K562 (cell line): ENCODE data around the gene CD52. TPM values are rescaled to one million over a fixed set of nuclear protein-coding genes. Genes with fewer than 3 reads are reported as not detected.
A peak's percentile ranks its signal among the peaks of the same experiment; 100 is the strongest.

Experiments used
- ARID1B ChIP-seq: fragments of 450-650 bp; IDR thresholded peaks from 2 replicates; pipeline ENCODE4 v1.6.1; 2016; ENCODE audit warnings: antibody characterized with exemption, mild to moderate bottlenecking, inconsistent platforms
- ARNT ChIP-seq, 2 experiments: fragments of 450-650 bp; IDR thresholded peaks; 2 replicates each; pipeline ENCODE4 v1.6.1; 2016; ENCODE audit warnings: mild to moderate bottlenecking in 1 of 2
- BDP1 ChIP-seq: IDR thresholded peaks from 3 replicates; pipeline ENCODE4 v1.6.1; 2011; ENCODE audit not compliant: insufficient read length, insufficient read depth
- CBFA2T3 ChIP-seq: fragments of 450-650 bp; IDR thresholded peaks from 2 replicates; pipeline ENCODE4 v1.6.1; 2017
- ILK ChIP-seq: fragments of 450-650 bp; IDR thresholded peaks from 2 replicates; pipeline ENCODE4 v1.6.1; 2016; ENCODE audit warnings: missing genetic modification characterization, low read depth, mild to moderate bottlenecking, missing compliant biosample characterization, moderate library complexity, borderline replicate concordance
- MCM5 ChIP-seq: fragments of 450-650 bp; IDR thresholded peaks from 2 replicates; pipeline ENCODE4 v1.6.1; 2016; ENCODE audit warnings: low read depth
- PCBP1 ChIP-seq: fragments of 200-400 bp; formaldehyde crosslinking; IDR thresholded peaks from 2 replicates; pipeline ENCODE4 v1.6.1; 2018; ENCODE audit warnings: mild to moderate bottlenecking, low read depth, low read length; ENCODE audit not compliant: poor library complexity, severe bottlenecking
- PHF21A ChIP-seq: fragments of 450-650 bp; IDR thresholded peaks from 2 replicates; pipeline ENCODE4 v1.6.1; 2017; ENCODE audit warnings: low read depth, borderline replicate concordance
- SMAD1 ChIP-seq: fragments of 150-350 bp; IDR thresholded peaks from 2 replicates; pipeline ENCODE4 v1.6.1; 2014; ENCODE audit warnings: low read length, low read depth; ENCODE audit not compliant: partially characterized antibody
- STAG1 ChIP-seq: sonication (generic); formaldehyde crosslinking; IDR thresholded peaks from 2 replicates; pipeline ENCODE4 v1.5.0; 2020; ENCODE audit warnings: missing genetic modification reagents, borderline replicate concordance
- ZBTB17 ChIP-seq: fragments of 450-650 bp; formaldehyde crosslinking; IDR thresholded peaks from 2 replicates; pipeline ENCODE4 v1.4.0; 2020; ENCODE audit warnings: mild to moderate bottlenecking
- ZNF140 ChIP-seq: fragments of 250-450 bp; sonication (Bioruptor Pico); IDR thresholded peaks from 2 replicates; pipeline ENCODE4 v1.8.0; 2021; ENCODE audit warnings: moderate library complexity, mild to moderate bottlenecking, inconsistent platforms
- ZNF184 ChIP-seq: sonication (generic); formaldehyde crosslinking; IDR thresholded peaks from 2 replicates; pipeline ENCODE4 v1.5.0; 2020; ENCODE audit warnings: missing genetic modification reagents
- ZNF224 ChIP-seq: sonication (generic); formaldehyde crosslinking; IDR thresholded peaks from 2 replicates; pipeline ENCODE4 v1.8.0; 2022; ENCODE audit warnings: mild to moderate bottlenecking, missing genetic modification reagents
- polyA plus RNA-seq, 8 experiments: library from polyadenylated mRNA; depleted of rRNA in 4 of 8; stranded (reverse) in 5 of 8; unstranded in 3 of 8; fragments of >200 nt; fragmentation: Nextera tagmentation in 2 of 8; fragmentation: Illumina TruSeq in 1 of 8; extraction: Ambion mirVana in 2 of 8; extraction: Trizol in 1 of 8; gene quantifications; 2 replicates each; pipeline versions ENCODE4 v1.2.1 to v1.2.3, GENCODE V29; 2011 to 2014; ENCODE audit warnings: inconsistent platforms in 1 of 8, missing spikeins in 1 of 8
- total RNA-seq, 7 experiments: library from RNA; depleted of rRNA in 6 of 7; stranded (reverse); fragments of >200 nt in 6 of 7; fragmentation: Illumina TruSeq in 2 of 7; extraction: Trizol in 2 of 7; gene quantifications; 2 replicates each; pipeline versions ENCODE4 v1.2.1 to v1.2.3, GENCODE V29; 2011 to 2021; ENCODE audit warnings: low replicate concordance in 1 of 7
- TF ChIP-seq, protein P1 (sequence below): fragments of 250-450 bp; sonication (Bioruptor Pico); IDR thresholded peaks from 2 replicates; pipeline ENCODE4 v1.4.0; 2020; ENCODE audit warnings: mild to moderate bottlenecking, moderate library complexity, borderline replicate concordance
- TF ChIP-seq, protein P2 (sequence below): sonication (generic); formaldehyde crosslinking; IDR thresholded peaks from 2 replicates; pipeline ENCODE4 v1.8.1; 2023; ENCODE audit warnings: mild to moderate bottlenecking, missing genetic modification reagents
- TF ChIP-seq, protein P3 (sequence below), 2 experiments: fragments of 200-800 bp in 1 of 2; sonication (Bioruptor generic) in 1 of 2; sonication (generic) in 1 of 2; formaldehyde crosslinking in 1 of 2; IDR thresholded peaks in 1 of 2; conservative IDR thresholded peaks in 1 of 2; 2 replicates each; pipeline versions ENCODE4 v1.5.0 to v1.6.1; 2016 to 2020; ENCODE audit warnings: missing compliant biosample characterization in 1 of 2, missing genetic modification characterization in 1 of 2, missing genetic modification reagents in 1 of 2
- TF ChIP-seq, protein P4 (sequence below): fragments of 450-650 bp; formaldehyde crosslinking; IDR thresholded peaks from 2 replicates; pipeline ENCODE4 v1.4.0; 2020; ENCODE audit warnings: mild to moderate bottlenecking, moderate library complexity

The CD52 gene
- total and polyA plus RNA-seq, 9 of the 15 experiments (the other 6 are each of a cell fraction or from before 2014, with no cell fraction given), result 34.9 to 488 (median 173) TPM

GRCh38 chr1:26284597-26285347, 33.0 kb upstream of the CD52 start (continued):
- TF ChIP-seq, protein P1, sequence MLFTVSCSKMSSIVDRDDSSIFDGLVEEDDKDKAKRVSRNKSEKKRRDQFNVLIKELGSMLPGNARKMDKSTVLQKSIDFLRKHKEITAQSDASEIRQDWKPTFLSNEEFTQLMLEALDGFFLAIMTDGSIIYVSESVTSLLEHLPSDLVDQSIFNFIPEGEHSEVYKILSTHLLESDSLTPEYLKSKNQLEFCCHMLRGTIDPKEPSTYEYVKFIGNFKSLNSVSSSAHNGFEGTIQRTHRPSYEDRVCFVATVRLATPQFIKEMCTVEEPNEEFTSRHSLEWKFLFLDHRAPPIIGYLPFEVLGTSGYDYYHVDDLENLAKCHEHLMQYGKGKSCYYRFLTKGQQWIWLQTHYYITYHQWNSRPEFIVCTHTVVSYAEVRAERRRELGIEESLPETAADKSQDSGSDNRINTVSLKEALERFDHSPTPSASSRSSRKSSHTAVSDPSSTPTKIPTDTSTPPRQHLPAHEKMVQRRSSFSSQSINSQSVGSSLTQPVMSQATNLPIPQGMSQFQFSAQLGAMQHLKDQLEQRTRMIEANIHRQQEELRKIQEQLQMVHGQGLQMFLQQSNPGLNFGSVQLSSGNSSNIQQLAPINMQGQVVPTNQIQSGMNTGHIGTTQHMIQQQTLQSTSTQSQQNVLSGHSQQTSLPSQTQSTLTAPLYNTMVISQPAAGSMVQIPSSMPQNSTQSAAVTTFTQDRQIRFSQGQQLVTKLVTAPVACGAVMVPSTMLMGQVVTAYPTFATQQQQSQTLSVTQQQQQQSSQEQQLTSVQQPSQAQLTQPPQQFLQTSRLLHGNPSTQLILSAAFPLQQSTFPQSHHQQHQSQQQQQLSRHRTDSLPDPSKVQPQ (CRISPR knock-in tag), result no peak
- TF ChIP-seq ZNF224 (CRISPR knock-in tag) (no peak), ZBTB17 (CRISPR knock-in tag) (peak; percentile 46; the same call in 1 of the 2 replicates), ZNF140 (CRISPR knock-in tag) (no peak), SMAD1 (no peak), MCM5 (no peak), PHF21A (no peak), BDP1 (no peak), ARNT (IDR thresholded peaks at IDR 0.05) (peak; percentile 75 to 95; a peak in 3 of 4 replicates), ZNF184 (no peak), CBFA2T3 (peak; percentile 84), PCBP1 (no peak), ARID1B (peak; percentile 96), STAG1 (CRISPR knock-in tag) (peak; percentile 29), ILK (tag) (no peak)
- TF ChIP-seq, protein P2, sequence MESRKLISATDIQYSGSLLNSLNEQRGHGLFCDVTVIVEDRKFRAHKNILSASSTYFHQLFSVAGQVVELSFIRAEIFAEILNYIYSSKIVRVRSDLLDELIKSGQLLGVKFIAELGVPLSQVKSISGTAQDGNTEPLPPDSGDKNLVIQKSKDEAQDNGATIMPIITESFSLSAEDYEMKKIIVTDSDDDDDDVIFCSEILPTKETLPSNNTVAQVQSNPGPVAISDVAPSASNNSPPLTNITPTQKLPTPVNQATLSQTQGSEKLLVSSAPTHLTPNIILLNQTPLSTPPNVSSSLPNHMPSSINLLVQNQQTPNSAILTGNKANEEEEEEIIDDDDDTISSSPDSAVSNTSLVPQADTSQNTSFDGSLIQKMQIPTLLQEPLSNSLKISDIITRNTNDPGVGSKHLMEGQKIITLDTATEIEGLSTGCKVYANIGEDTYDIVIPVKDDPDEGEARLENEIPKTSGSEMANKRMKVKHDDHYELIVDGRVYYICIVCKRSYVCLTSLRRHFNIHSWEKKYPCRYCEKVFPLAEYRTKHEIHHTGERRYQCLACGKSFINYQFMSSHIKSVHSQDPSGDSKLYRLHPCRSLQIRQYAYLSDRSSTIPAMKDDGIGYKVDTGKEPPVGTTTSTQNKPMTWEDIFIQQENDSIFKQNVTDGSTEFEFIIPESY, result peak; percentile 78; the same call in 1 of the 2 replicates
- TF ChIP-seq, protein P3, sequence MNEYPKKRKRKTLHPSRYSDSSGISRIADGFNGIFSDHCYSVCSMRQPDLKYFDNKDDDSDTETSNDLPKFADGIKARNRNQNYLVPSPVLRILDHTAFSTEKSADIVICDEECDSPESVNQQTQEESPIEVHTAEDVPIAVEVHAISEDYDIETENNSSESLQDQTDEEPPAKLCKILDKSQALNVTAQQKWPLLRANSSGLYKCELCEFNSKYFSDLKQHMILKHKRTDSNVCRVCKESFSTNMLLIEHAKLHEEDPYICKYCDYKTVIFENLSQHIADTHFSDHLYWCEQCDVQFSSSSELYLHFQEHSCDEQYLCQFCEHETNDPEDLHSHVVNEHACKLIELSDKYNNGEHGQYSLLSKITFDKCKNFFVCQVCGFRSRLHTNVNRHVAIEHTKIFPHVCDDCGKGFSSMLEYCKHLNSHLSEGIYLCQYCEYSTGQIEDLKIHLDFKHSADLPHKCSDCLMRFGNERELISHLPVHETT (CRISPR knock-in tag; conservative IDR thresholded peaks at IDR 0.05 in 1 of 2, IDR thresholded peaks at IDR 0.05 in 1 of 2), result peak in 1 of 2 experiments; percentile 87; a peak in 2 of 4 replicates
- TF ChIP-seq, protein P4, sequence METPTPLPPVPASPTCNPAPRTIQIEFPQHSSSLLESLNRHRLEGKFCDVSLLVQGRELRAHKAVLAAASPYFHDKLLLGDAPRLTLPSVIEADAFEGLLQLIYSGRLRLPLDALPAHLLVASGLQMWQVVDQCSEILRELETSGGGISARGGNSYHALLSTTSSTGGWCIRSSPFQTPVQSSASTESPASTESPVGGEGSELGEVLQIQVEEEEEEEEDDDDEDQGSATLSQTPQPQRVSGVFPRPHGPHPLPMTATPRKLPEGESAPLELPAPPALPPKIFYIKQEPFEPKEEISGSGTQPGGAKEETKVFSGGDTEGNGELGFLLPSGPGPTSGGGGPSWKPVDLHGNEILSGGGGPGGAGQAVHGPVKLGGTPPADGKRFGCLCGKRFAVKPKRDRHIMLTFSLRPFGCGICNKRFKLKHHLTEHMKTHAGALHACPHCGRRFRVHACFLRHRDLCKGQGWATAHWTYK (CRISPR knock-in tag), result 0 out of 2 replicates have a peak, but pooled peaks have one; percentile 44
